ENCODE data around the gene TCP11L2. TPM values are rescaled to one million over a fixed set of nuclear protein-coding genes. Genes with fewer than 3 reads are reported as not detected.
"Not testable (repeated sequence)": the region's sequence is repeated elsewhere in the genome, so short reads cannot be mapped to it uniquely, and the experiment has no call there.

Gene TCP11L2
- total and polyA plus RNA-seq, 3 donors from 2014 or later: 15.8 to 33.9 (median 31.0) TPM

DNA sequence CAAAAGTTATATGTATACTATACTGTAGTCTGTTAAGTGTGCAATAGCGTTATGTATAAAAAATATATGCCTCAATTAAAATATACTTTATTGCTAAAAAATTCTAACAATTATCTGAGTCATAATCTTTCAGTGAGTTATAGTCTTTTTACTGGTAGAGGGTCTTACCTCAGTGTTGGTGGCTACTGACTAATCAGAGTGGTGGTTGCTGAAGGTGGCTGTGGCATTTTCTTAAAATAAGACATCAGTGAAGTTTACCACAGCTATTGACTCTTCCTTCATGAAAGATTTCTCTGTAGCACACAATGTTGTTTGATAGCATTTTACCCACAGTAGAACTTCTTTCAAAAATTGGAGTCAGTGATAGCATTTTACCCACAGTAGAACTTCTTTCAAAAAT lies 78.4 kb downstream of the TCP11L2 start:
- DNase-seq: no peak
- Histone ChIP-seq H3K4me1 (no peaks in the 10 kb centered on the region), H3K4me3 (no peak overlapping the region), H3K36me3 (ENCODE audit: low read depth, missing control alignments) (no peaks in the 10 kb centered on the region), H3K9me3 (no peaks in the 10 kb centered on the region), H3K27me3 (no peaks in the 10 kb centered on the region), H3K27ac (no peak overlapping the region)
- intact Hi-C loops (cut with DNase I; ENCODE audit: low total_unique reads): no loop called here
- TF ChIP-seq, protein P1, sequence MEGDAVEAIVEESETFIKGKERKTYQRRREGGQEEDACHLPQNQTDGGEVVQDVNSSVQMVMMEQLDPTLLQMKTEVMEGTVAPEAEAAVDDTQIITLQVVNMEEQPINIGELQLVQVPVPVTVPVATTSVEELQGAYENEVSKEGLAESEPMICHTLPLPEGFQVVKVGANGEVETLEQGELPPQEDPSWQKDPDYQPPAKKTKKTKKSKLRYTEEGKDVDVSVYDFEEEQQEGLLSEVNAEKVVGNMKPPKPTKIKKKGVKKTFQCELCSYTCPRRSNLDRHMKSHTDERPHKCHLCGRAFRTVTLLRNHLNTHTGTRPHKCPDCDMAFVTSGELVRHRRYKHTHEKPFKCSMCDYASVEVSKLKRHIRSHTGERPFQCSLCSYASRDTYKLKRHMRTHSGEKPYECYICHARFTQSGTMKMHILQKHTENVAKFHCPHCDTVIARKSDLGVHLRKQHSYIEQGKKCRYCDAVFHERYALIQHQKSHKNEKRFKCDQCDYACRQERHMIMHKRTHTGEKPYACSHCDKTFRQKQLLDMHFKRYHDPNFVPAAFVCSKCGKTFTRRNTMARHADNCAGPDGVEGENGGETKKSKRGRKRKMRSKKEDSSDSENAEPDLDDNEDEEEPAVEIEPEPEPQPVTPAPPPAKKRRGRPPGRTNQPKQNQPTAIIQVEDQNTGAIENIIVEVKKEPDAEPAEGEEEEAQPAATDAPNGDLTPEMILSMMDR (IDR thresholded peaks at IDR 0.05): no peak
- no peak for TF ChIP-seq POLR2A (IDR thresholded peaks at IDR 0.05)
- WGBS, 2 donors: 100% methylated on average over 1 of the region's 1 CpG

GRCh38 chr12:106381866-106382265 lies 79.3 kb downstream of the TCP11L2 start:
- H3K36me3 ChIP-seq (ENCODE audit: low read depth, missing control alignments); H3K27me3 ChIP-seq; H3K9me3 ChIP-seq; H3K4me1 ChIP-seq; H3K4me3 ChIP-seq; DNase-seq; intact Hi-C loops (cut with DNase I; ENCODE audit: low total_unique reads); H3K27ac ChIP-seq: not testable (repeated sequence)
- WGBS, 2 donors: 84 to 91% methylated on average over 4 of the region's 4 CpGs

DNA sequence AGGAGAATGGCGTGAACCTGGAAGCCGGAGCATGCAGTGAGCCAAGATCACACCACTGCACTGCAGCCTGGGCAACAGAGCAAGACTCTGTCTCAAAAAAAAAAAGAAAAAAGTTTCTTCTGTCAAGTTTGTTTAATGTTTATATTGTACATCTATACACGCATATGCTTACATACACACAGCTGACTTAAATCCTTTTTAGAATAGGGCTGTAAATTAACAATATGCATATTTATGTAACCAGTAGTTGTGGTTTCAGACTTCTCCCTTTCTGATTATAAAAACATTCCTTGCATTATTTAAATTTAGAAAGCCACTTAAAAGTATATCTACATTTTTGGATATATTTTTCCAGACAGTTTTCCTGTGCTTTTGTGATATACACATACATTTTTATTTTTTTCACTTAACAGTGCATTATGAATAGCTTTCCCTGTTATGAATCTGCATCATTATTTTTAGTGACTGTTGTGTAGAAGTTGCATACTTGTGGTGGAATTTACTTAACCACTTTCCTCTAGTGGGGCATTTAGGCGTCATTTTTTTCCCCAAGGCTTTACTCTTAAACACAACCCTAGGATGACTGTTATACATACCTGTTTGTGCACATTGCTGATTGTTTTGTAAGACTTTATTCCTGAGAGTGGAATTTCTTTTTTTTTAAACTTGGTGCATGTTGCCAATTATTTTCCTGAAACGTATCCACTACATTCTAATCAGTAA lies 84.4 kb downstream of the TCP11L2 start:
- DNase-seq: no peak
- no peak for TF ChIP-seq POLR2A (IDR thresholded peaks at IDR 0.05)
- TF ChIP-seq, protein P1 (IDR thresholded peaks at IDR 0.05): no peak
- Histone ChIP-seq H3K27me3 (no peaks in the 10 kb centered on the region), H3K27ac (no peak overlapping the region), H3K4me3 (no peak overlapping the region), H3K4me1 (no peaks in the 10 kb centered on the region), H3K9me3 (no peaks in the 10 kb centered on the region), H3K36me3 (ENCODE audit: low read depth, missing control alignments) (no peaks in the 10 kb centered on the region)
- WGBS, 2 donors: 88 to 91% methylated on average over 5 of the region's 5 CpGs
- intact Hi-C loops (cut with DNase I; ENCODE audit: low total_unique reads): no loop called here

GRCh38 chr12:106387848-106388377 lies 85.4 kb downstream of the TCP11L2 start:
- no peaks in the 10 kb centered on the region for H3K36me3 ChIP-seq (ENCODE audit: low read depth, missing control alignments)
- no peaks in the 10 kb centered on the region for H3K4me1 ChIP-seq
- no peaks in the 10 kb centered on the region for H3K27me3 ChIP-seq
- no peaks in the 10 kb centered on the region for H3K9me3 ChIP-seq
- DNase-seq: no peak
- WGBS, 2 donors: 81 to 86% methylated on average over 1 of the region's 1 CpG
- intact Hi-C loops (cut with DNase I; ENCODE audit: low total_unique reads): no loop called here
- TF ChIP-seq POLR2A (IDR thresholded peaks at IDR 0.05): no peak
- TF ChIP-seq, protein P1 (IDR thresholded peaks at IDR 0.05): no peak
- no peak overlapping the region for H3K27ac ChIP-seq
- no peak overlapping the region for H3K4me3 ChIP-seq

- Histone ChIP-seq H3K9me3 (no peaks in the 10 kb centered on the region), H3K27ac (no peak overlapping the region), H3K27me3 (no peaks in the 10 kb centered on the region), H3K4me3 (no peak overlapping the region), H3K36me3 (ENCODE audit: low read depth, missing control alignments) (no peaks in the 10 kb centered on the region), H3K4me1 (no peaks in the 10 kb centered on the region)
- intact Hi-C loops (cut with DNase I; ENCODE audit: low total_unique reads): no loop called here
- 88 to 90% methylated on average over 4 of the region's 4 CpGs for WGBS, 2 donors
- no peak for DNase-seq
- TF ChIP-seq, protein P1 (IDR thresholded peaks at IDR 0.05): no peak
- no peak for TF ChIP-seq POLR2A (IDR thresholded peaks at IDR 0.05)
Measured at GRCh38 chr12:106389151-106389550, 86.6 kb downstream of the TCP11L2 start.

Data from testis (tissue), 3 donors.